Common myeloid progenitor, CD34-positive (primary cell): Measurements from ENCODE around the gene SCO1.
A peak's percentile ranks its signal among the peaks of the same experiment; 100 is the strongest.

Experiments used
- CTCF ChIA-PET: fragments of 350-600 bp; sonication (Branson Sonifier 250); formaldehyde crosslinking; loops from one replicate; lab custom pipeline; 2021; ENCODE audit warnings: antibody characterized with exemption; lab: Charles Lee
- POLR2A ChIA-PET: fragments of 350-600 bp; sonication (Branson Sonifier 250); formaldehyde crosslinking; loops from one replicate; lab custom pipeline; 2021; ENCODE audit warnings: antibody characterized with exemption; lab: Charles Lee
- DNase-seq, 3 donors: peaks; one replicate each; pipeline versions ENCODE4 v3.0.0 to v3.0.0-alpha.2; 2013
- H3K27ac ChIP-seq, 2 experiments: 1 replicate in 1 of 2; 2 replicates in 1 of 2; pipeline ENCODE4 v1.7.0; 2013; ENCODE audit warnings: inconsistent platforms in 2 of 2, low read length in 2 of 2, mild to moderate bottlenecking in 2 of 2, low read depth in 1 of 2, moderate library complexity in 1 of 2; ENCODE audit not compliant: severe bottlenecking in 2 of 2, insufficient read depth in 1 of 2, poor library complexity in 1 of 2
- H3K27me3 ChIP-seq, 5 experiments: replicated peaks in 2 of 5; 1 replicate in 3 of 5; 2 replicates in 2 of 5; pipeline versions ENCODE4 v1.6.1 to v1.7.0; 2013; ENCODE audit warnings: low read length in 4 of 5, mild to moderate bottlenecking in 2 of 5, moderate library complexity in 2 of 5, inconsistent platforms in 1 of 5; ENCODE audit not compliant: insufficient read depth in 5 of 5, control insufficient read depth in 4 of 5
- H3K36me3 ChIP-seq, 4 experiments: 1 replicate in 2 of 4; 2 replicates in 2 of 4; pipeline versions ENCODE4 v1.6.1 to v1.7.0; 2013; ENCODE audit warnings: low read length in 3 of 4, control low read depth in 1 of 4, mild to moderate bottlenecking in 1 of 4; ENCODE audit not compliant: control insufficient read depth in 4 of 4, insufficient read depth in 4 of 4
- H3K4me1 ChIP-seq, 4 experiments: 1 replicate in 3 of 4; 2 replicates in 1 of 4; pipeline versions ENCODE4 v1.6.1 to v1.7.1; 2013; ENCODE audit warnings: low read length in 3 of 4, mild to moderate bottlenecking in 3 of 4, control low read depth in 1 of 4, inconsistent platforms in 1 of 4, moderate library complexity in 1 of 4; ENCODE audit not compliant: control insufficient read depth in 4 of 4, insufficient read depth in 4 of 4; ENCODE audit errors: control extremely low read depth in 1 of 4
- H3K4me3 ChIP-seq, 7 experiments: 1 replicate in 4 of 7; 2 replicates in 3 of 7; pipeline versions ENCODE4 v1.5.1 to v1.7.0; 2013; ENCODE audit warnings: mild to moderate bottlenecking in 7 of 7, low read length in 6 of 7, moderate library complexity in 6 of 7, inconsistent platforms in 2 of 7, low read depth in 2 of 7, control low read depth in 1 of 7; ENCODE audit not compliant: insufficient read depth in 4 of 7, control insufficient read depth in 1 of 7; ENCODE audit errors: extremely low read depth in 1 of 7
- H3K9me3 ChIP-seq, 5 experiments: 1 replicate in 4 of 5; 2 replicates in 1 of 5; pipeline versions ENCODE4 v1.6.1 to v1.7.1; 2013; ENCODE audit warnings: low read length in 4 of 5, mild to moderate bottlenecking in 2 of 5, inconsistent platforms in 1 of 5, low read depth in 1 of 5, moderate library complexity in 1 of 5; ENCODE audit not compliant: control insufficient read depth in 4 of 5, insufficient read depth in 2 of 5; ENCODE audit errors: control extremely low read depth in 1 of 5
- WGBS: methylation state at CpG from one replicate; pipeline ENCODE4 v1.1.5; 2013; ENCODE audit not compliant: insufficient coverage; 5-methylcytosine and 5-hydroxymethylcytosine counted together

The SCO1 gene

GRCh38 chr17:10663231-10663630, 34.1 kb downstream of the SCO1 start:
- ChIA-PET CTCF (interaction anchor here (1.1 kb wide), 1 partner anchor 31 kb away, joined by 4 read pairs; no protein-coding TSS in a partner anchor), POLR2A (no interaction called here)
- no peaks in the 10 kb centered on the region for H3K9me3 ChIP-seq
- no peak for DNase-seq
- H3K36me3 ChIP-seq = peaks cover 0 to 12% (median 5%) of the 10 kb centered on the region in 4 experiments
- H3K27me3 ChIP-seq = no peaks in the 10 kb centered on the region
- no peaks in the 10 kb centered on the region for H3K4me1 ChIP-seq
- no peak overlapping the region for H3K4me3 ChIP-seq
- WGBS = 89% methylated on average over 5 of the region's 6 CpGs
- H3K27ac ChIP-seq = no peak overlapping the region

DNA sequence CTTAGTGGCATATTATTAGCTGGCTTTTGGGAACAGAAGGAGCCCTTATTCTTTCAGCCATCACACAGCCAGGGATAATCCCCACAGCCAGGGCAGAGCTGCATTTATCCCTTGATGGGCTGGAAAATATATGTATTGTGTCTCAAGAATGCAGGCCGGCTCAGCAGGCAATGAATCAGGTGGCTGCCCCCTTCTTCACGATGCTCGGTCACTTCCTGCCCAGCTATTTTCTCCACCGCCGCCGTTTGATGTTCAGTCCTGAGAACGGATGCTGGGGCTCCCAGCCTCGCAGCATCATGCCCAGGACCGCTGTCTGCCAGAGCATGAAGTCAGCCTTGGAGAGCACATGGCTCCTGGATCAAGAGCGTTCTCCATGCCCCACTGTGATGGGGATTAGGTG, 35.9 kb downstream of the SCO1 start:
- WGBS = 95% methylated on average over 10 of the region's 10 CpGs
- H3K4me3 ChIP-seq = no peak overlapping the region
- ChIA-PET CTCF (interaction anchor here (1.2 to 1.8 kb wide), 3 partner anchors 15 to 30 kb away, joined by 3 to 7 read pairs (median 3); no protein-coding TSS in a partner anchor), POLR2A (no interaction called here)
- no peaks in the 10 kb centered on the region for H3K4me1 ChIP-seq
- no peak for DNase-seq
- peaks cover 0 to 12% (median 5%) of the 10 kb centered on the region in 4 experiments for H3K36me3 ChIP-seq
- no peaks in the 10 kb centered on the region for H3K27me3 ChIP-seq
- no peaks in the 10 kb centered on the region for H3K9me3 ChIP-seq
- H3K27ac ChIP-seq = no peak overlapping the region

DNA sequence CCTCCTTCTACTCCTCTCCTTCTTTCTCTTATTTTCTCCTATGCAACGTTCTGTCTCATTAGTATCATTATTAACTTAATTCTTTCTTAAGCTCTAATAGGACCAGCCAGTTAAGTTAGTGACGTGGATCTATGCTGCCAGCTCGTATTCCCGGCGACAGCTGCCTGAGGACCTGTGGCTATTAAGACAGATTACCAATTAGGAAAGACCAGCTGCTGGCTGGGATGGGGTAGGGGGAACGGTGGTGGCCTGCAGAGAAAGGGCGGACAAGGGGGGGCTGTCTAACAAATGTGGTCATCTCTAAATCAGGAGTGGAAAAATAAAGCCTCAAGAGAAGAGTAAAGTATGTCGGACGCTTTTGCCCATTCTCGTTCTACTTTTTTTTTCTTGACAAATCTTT, 39.5 kb downstream of the SCO1 start:
- Histone ChIP-seq H3K4me3 (no peak overlapping the region), H3K27me3 (no peaks in the 10 kb centered on the region), H3K4me1 (peaks cover 2 to 13% (median 10%) of the 10 kb centered on the region in 4 experiments), H3K9me3 (no peaks in the 10 kb centered on the region), H3K27ac (no peak overlapping the region), H3K36me3 (peaks cover 0 to 12% (median 5%) of the 10 kb centered on the region in 4 experiments)
- ChIA-PET POLR2A (no interaction called here), CTCF (interaction anchor here (1.1 kb wide), 1 partner anchor 11 kb away, joined by 6 read pairs; no protein-coding TSS in a partner anchor)
- DNase-seq = no peak
- WGBS = 97% methylated on average over 7 of the region's 10 CpGs

GRCh38 chr17:10657148-10657547, 40.2 kb downstream of the SCO1 start, which contains the start of gene MYH3:
Gene MYH3 (minus strand): TSS chr17:10657309. CDS start chr17:10655064, 2,245 bp downstream.
- DNase-seq = no peak
- Histone ChIP-seq H3K4me3 (no peak within 1 kb of the TSS), H3K27ac (no peak within 1 kb of the TSS), H3K4me1 (peaks cover 2 to 15% (median 13%) of the 10 kb centered on the region in 4 experiments), H3K36me3 (peaks cover 0 to 12% (median 5%) of the 10 kb centered on the region in 4 experiments), H3K27me3 (no peaks in the 10 kb centered on the region), H3K9me3 (no peaks in the 10 kb centered on the region)
- ChIA-PET POLR2A (no interaction called here), CTCF (interaction anchor here (1.1 kb wide), 1 partner anchor 11 kb away, joined by 6 read pairs; no protein-coding TSS in a partner anchor)
- 99% methylated on average over 13 of the region's 15 CpGs for WGBS

- DNase-seq = no peak
- peaks cover 2 to 15% (median 13%) of the 10 kb centered on the region in 4 experiments for H3K4me1 ChIP-seq
- ChIA-PET POLR2A (interaction anchor here (0.6 kb wide), 1 partner anchor 1344 kb away, joined by 3 read pairs; the partner anchor contains the start of gene ZNF18), CTCF (interaction anchor here (1.4 to 2.0 kb wide), 4 partner anchors 11 to 83 kb away, joined by 3 to 10 read pairs (median 4); no protein-coding TSS in a partner anchor)
- peaks cover 0 to 5% (median 0%) of the 10 kb centered on the region in 4 experiments for H3K36me3 ChIP-seq
- H3K4me3 ChIP-seq = no peak overlapping the region
- no peaks in the 10 kb centered on the region for H3K9me3 ChIP-seq
- 91% methylated on average over 5 of the region's 5 CpGs for WGBS
- H3K27me3 ChIP-seq = no peaks in the 10 kb centered on the region
- no peak overlapping the region for H3K27ac ChIP-seq
These were observed 43.3 kb downstream of the SCO1 start for GRCh38 chr17:10653987-10654386.

GRCh38 chr17:10652984-10653659, 44.2 kb downstream of the SCO1 start:
- H3K27me3 ChIP-seq = no peaks in the 10 kb centered on the region
- H3K4me1 ChIP-seq = peaks cover 2 to 15% (median 13%) of the 10 kb centered on the region in 4 experiments
- no peaks in the 10 kb centered on the region for H3K36me3 ChIP-seq
- peak overlapping the region in 4 of 7 experiments; percentile 7 to 54 (median 43) for H3K4me3 ChIP-seq
- WGBS = 0% methylated on average over 8 of the region's 11 CpGs
- CTCF ChIA-PET = interaction anchor here (1.2 to 2.0 kb wide), 4 partner anchors 11 to 84 kb away, joined by 3 to 10 read pairs (median 4); no protein-coding TSS in a partner anchor
- peak overlapping the region in 1 of 2 experiments; percentile 51 for H3K27ac ChIP-seq
- no peaks in the 10 kb centered on the region for H3K9me3 ChIP-seq
- peak; percentile 83 to 94 (median 94) for DNase-seq
- POLR2A ChIA-PET = no interaction called here

DNA sequence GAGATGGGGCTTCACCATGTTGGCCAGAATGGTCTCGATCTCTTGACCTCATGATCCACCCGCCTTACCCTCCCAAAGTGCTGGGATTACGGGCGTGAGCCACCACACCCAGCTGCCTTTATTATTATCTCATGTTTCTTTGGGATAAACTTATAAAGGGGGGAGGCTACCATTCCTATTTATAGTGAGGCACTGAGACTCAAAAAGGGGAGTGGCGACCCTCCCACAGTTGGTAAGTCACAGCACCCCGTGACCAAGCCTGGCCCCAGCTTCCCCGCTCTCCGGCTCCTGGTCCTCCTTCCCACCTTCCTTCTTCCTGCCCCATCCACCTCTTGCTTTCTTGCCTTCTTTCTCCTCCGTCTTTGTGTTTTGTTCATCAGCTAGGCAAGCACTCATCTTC, 45.4 kb downstream of the SCO1 start:
- 50% methylated on average over 4 of the region's 9 CpGs for WGBS
- no peak overlapping the region for H3K4me3 ChIP-seq
- DNase-seq = no peak
- CTCF ChIA-PET = no interaction called here
- POLR2A ChIA-PET = no interaction called here
- peaks cover 2 to 15% (median 13%) of the 10 kb centered on the region in 4 experiments for H3K4me1 ChIP-seq
- H3K27me3 ChIP-seq = no peaks in the 10 kb centered on the region
- H3K36me3 ChIP-seq = no peaks in the 10 kb centered on the region
- H3K27ac ChIP-seq = no peak overlapping the region
- H3K9me3 ChIP-seq = no peaks in the 10 kb centered on the region
